Stomach (tissue), 9 donors: ENCODE results near the gene TIMM8A. TPM values are rescaled to one million over a fixed set of nuclear protein-coding genes. Genes with fewer than 3 reads are reported as not detected.

Source experiments
- DNase-seq, 2 donors: peaks; one replicate each; pipeline versions ENCODE4 v3.0.0 to v3.0.0-alpha.2; 2013 to 2019
- H3K27ac ChIP-seq, 5 donors: fragments of 200-600 bp in 4 of 5; sonication (generic) in 4 of 5; one replicate each; pipeline ENCODE4 v1.5.1; 2013 to 2019; ENCODE audit warnings: mild to moderate bottlenecking in 1 of 5, moderate library complexity in 1 of 5
- H3K27me3 ChIP-seq, 3 donors: fragments of 200-600 bp; sonication (generic); one replicate each; pipeline ENCODE4 v1.5.1; 2017 to 2019; ENCODE audit warnings: mixed run types in 1 of 3
- H3K36me3 ChIP-seq, 4 donors: fragments of 200-600 bp; sonication (generic); 1 replicate in 3 of 4; 2 replicates in 1 of 4; pipeline ENCODE4 v1.5.1; 2016 to 2019
- H3K4me1 ChIP-seq, 4 donors: fragments of 200-600 bp; sonication (generic); one replicate each; pipeline ENCODE4 v1.5.1; 2016 to 2019
- H3K4me3 ChIP-seq, 4 donors: fragments of 200-600 bp; sonication (generic) in 3 of 4; one replicate each; pipeline ENCODE4 v1.5.1; 2016 to 2019; ENCODE audit warnings: mild to moderate bottlenecking in 1 of 4
- H3K9me3 ChIP-seq, 4 donors: fragments of 200-600 bp; sonication (generic); one replicate each; pipeline ENCODE4 v1.5.1; 2016 to 2019
- EP300 ChIP-seq: sonication (generic); formaldehyde crosslinking; IDR thresholded peaks from one replicate; pipeline ENCODE4 v1.6.1; 2017; ENCODE audit warnings: antibody characterized with exemption
- POLR2A ChIP-seq, 4 donors: fragments of 450-650 bp; IDR thresholded peaks; one replicate each; pipeline ENCODE4 v1.6.1; 2016; ENCODE audit warnings: antibody characterized with exemption in 4 of 4, control low read depth in 2 of 4, mild to moderate bottlenecking in 1 of 4, moderate library complexity in 1 of 4
- POLR2AphosphoS5 ChIP-seq, 3 donors: sonication (generic); formaldehyde crosslinking; IDR thresholded peaks; one replicate each; pipeline ENCODE4 v1.6.1; 2016; ENCODE audit warnings: antibody characterized with exemption in 3 of 3
- WGBS, 5 donors: extraction: QIAGEN DNeasy Blood & Tissue Kit in 3 of 5; methylation state at CpG; one replicate each; pipeline versions ENCODE4 v1.1.5 to v1.1.7; 2013 to 2018; 5-methylcytosine and 5-hydroxymethylcytosine counted together
- intact Hi-C: fragments of 100-400 bp; cut with DNase I; formaldehyde crosslinking; loops from one replicate; pipeline ENCODE4 v1.15.1; 2023; ENCODE audit warnings: low total_unique reads
- polyA plus RNA-seq, 3 donors: library from polyadenylated mRNA; stranded (reverse); fragments of 200-250 nt; gene quantifications; one replicate each; pipeline ENCODE4 v1.2.3, GENCODE V29; 2013
- total RNA-seq, 5 donors: library from RNA; depleted of rRNA; stranded (reverse); fragments of >200 nt; gene quantifications; one replicate each; pipeline versions ENCODE4 v1.1.0 to v1.2.3, GENCODE V29; 2014 to 2016
- TF ChIP-seq, protein P1 (sequence below), 7 experiments: fragments of 450-650 bp in 4 of 7; fragments of 200-600 bp in 3 of 7; sonication (generic) in 3 of 7; IDR thresholded peaks; one replicate each; pipeline ENCODE4 v1.5.1; 2016 to 2019; ENCODE audit warnings: antibody characterized with exemption in 7 of 7, control low read depth in 2 of 7, mild to moderate bottlenecking in 1 of 7
- donor health status: healthy with polysubstance abuse.
- donor health status: Bipolar disorder and iron deficiency.
- donor health status: healthy.

The TIMM8A gene
- total and polyA plus RNA-seq, 8 donors = 4.6 to 10.9 (median 8.0) TPM; not detected in 1

DNA sequence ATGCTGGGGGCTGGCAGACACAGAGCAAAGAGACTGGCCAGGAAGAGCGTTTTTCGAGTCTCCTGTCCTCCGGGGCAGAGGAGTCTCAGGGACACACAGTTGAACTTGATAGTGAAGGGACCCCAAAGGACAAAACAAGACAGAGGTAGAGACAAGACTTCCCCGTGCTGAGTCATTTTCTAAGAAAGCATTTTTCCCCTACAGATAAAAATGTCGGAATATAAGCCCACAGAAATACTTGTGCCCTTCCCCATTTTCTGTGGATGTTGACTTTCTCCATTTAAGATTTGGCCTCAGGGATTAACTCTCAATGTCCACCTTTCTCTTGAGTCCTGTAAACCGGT lies 38.0 kb upstream of the TIMM8A start:
- no peaks in the 10 kb centered on the region for H3K36me3 ChIP-seq
- WGBS, 5 donors = 62 to 78% (median 65%) methylated on average over 6 of the region's 6 CpGs
- TF ChIP-seq, protein P1, sequence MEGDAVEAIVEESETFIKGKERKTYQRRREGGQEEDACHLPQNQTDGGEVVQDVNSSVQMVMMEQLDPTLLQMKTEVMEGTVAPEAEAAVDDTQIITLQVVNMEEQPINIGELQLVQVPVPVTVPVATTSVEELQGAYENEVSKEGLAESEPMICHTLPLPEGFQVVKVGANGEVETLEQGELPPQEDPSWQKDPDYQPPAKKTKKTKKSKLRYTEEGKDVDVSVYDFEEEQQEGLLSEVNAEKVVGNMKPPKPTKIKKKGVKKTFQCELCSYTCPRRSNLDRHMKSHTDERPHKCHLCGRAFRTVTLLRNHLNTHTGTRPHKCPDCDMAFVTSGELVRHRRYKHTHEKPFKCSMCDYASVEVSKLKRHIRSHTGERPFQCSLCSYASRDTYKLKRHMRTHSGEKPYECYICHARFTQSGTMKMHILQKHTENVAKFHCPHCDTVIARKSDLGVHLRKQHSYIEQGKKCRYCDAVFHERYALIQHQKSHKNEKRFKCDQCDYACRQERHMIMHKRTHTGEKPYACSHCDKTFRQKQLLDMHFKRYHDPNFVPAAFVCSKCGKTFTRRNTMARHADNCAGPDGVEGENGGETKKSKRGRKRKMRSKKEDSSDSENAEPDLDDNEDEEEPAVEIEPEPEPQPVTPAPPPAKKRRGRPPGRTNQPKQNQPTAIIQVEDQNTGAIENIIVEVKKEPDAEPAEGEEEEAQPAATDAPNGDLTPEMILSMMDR (IDR thresholded peaks at IDR 0.05) = no peak
- no peak for TF ChIP-seq POLR2A (IDR thresholded peaks at IDR 0.05)
- no peak for TF ChIP-seq EP300
- no peak for TF ChIP-seq POLR2AphosphoS5 (IDR thresholded peaks at IDR 0.05)
- H3K4me1 ChIP-seq = no peaks in the 10 kb centered on the region
- no peaks in the 10 kb centered on the region for H3K9me3 ChIP-seq
- H3K27ac ChIP-seq = peak overlapping the region in 1 of 5 donors; percentile 46
- intact Hi-C loops = no loop called here
- H3K27me3 ChIP-seq = no peaks in the 10 kb centered on the region
- DNase-seq = no peak
- no peak overlapping the region for H3K4me3 ChIP-seq

DNA sequence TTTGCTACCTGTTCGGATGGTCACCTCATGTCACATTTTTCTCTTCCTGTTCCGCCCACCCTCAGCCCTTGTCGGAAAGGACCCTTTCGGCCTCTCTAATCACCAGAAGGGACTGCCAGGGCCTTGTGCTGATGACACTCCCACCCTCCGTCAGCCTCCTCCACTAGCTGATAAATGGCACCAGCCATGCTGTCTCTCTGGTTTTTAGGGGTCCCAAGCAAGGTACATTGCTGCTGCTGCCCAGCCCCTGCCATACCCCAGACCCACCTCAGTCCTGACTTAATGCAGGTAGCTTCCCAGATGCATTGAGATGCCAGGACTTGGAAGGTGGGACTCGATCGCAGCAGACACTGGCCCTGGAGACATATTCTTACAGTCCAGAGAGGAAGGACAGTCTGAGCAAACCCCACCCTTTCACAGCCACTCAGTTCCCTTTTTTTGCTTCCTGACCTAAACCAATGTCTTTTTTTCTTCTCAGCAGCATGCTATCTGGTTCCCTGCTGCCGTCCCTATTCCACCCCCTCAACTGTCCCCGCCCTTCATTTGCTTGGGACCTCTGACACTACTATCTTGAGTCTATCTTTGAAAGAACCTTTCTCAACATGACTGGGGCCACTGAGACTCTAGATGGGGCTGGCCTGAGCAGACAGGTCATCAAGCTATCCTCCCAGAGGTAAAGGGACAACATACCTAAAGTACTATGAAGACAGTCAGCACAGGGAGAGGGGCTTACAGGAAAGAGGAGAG lies 37.4 kb upstream of the TIMM8A start, which contains the start of gene BTK:
Gene BTK, minus strand, starts transcription at position 397 of the 747 bp plus-strand sequence. CDS start 10,907 bp downstream, outside the sequence.
- WGBS, 5 donors = 64 to 77% (median 70%) methylated on average over 9 of the region's 9 CpGs
- peak within 1 kb of the TSS in 1 of 5 donors; percentile 46 for H3K27ac ChIP-seq
- no peak for DNase-seq
- no peaks in the 10 kb centered on the region for H3K9me3 ChIP-seq
- intact Hi-C loops = no loop called here
- H3K36me3 ChIP-seq = no peaks in the 10 kb centered on the region
- no peaks in the 10 kb centered on the region for H3K4me1 ChIP-seq
- H3K4me3 ChIP-seq = peak within 1 kb of the TSS in 1 of 4 donors; percentile 13
- TF ChIP-seq, protein P1 (IDR thresholded peaks at IDR 0.05) = no peak
- no peak for TF ChIP-seq EP300
- no peak for TF ChIP-seq POLR2AphosphoS5 (IDR thresholded peaks at IDR 0.05)
- no peak for TF ChIP-seq POLR2A (IDR thresholded peaks at IDR 0.05)
- no peaks in the 10 kb centered on the region for H3K27me3 ChIP-seq

- Histone ChIP-seq H3K4me1 (no peaks in the 10 kb centered on the region), H3K36me3 (no peaks in the 10 kb centered on the region), H3K4me3 (peak overlapping the region in 1 of 4 donors; percentile 13), H3K27me3 (no peaks in the 10 kb centered on the region), H3K27ac (peak overlapping the region in 1 of 5 donors; percentile 46), H3K9me3 (no peaks in the 10 kb centered on the region)
- intact Hi-C loops = no loop called here
- no peak for TF ChIP-seq POLR2AphosphoS5 (IDR thresholded peaks at IDR 0.05)
- no peak for TF ChIP-seq EP300
- no peak for TF ChIP-seq POLR2A (IDR thresholded peaks at IDR 0.05)
- TF ChIP-seq, protein P1 (IDR thresholded peaks at IDR 0.05) = no peak
- WGBS, 5 donors = 67 to 85% (median 77%) methylated on average over 5 to 7 of the region's 7 CpGs
- no peak for DNase-seq
Measured at GRCh38 chrX:101385026-101385684, 36.6 kb upstream of the TIMM8A start.

DNA sequence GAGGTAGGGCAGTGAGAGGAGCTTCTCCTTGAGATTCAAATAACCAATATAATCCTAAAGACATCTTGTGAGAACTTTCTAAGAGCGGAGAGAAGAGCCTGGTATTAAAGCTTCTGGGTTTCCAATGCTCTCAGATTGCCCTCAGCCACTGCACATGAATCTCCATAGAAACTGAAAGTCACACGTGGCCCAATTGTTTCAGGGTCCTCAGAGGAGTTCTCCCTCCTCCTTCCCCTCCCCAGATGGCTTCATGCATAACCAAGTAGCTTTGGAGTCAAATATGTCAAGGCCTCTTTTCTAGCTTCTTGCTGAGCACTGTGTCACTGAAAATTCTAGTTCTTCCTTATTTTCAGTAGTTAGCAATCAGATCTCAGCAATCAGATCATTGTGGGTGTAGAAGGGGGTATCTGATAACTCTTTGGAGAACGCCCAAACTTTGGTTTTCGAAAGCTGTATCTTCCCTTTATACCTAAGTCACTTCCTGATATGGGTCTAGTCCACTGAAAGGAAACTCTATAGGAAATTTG lies 35.2 kb upstream of the TIMM8A start:
- Histone ChIP-seq H3K36me3 (no peaks in the 10 kb centered on the region), H3K9me3 (no peaks in the 10 kb centered on the region), H3K4me3 (no peak overlapping the region), H3K27me3 (peaks cover 0 to 2% (median 0%) of the 10 kb centered on the region in 3 donors), H3K27ac (no peak overlapping the region), H3K4me1 (no peaks in the 10 kb centered on the region)
- 58 to 70% (median 64%) methylated on average over 4 of the region's 4 CpGs for WGBS, 5 donors
- no peak for DNase-seq
- TF ChIP-seq, protein P1 (IDR thresholded peaks at IDR 0.05) = no peak
- TF ChIP-seq POLR2AphosphoS5 (IDR thresholded peaks at IDR 0.05) = no peak
- no peak for TF ChIP-seq POLR2A (IDR thresholded peaks at IDR 0.05)
- no peak for TF ChIP-seq EP300
- intact Hi-C loops = no loop called here
